Activated naive CD4-positive, alpha-beta T cell treated with anti-CD3 and anti-CD28 coated beads, Interleukin-2, amount 50 U/mL, for 16 hours (primary cell): ENCODE measurements around the gene PPP1R13B.
A peak's percentile ranks its signal among the peaks of the same experiment; 100 is the strongest.

Source experiments
- DNase-seq: peaks from one replicate; pipeline ENCODE4 v3.0.0-alpha.2; 2020

PPP1R13B gene

GRCh38 chr14:103727313-103727980 is 119.9 kb downstream of the PPP1R13B start:
- DNase-seq: no peak

- DNase-seq: no peak
Observed at GRCh38 chr14:103726474-103726873, 120.9 kb downstream of the PPP1R13B start.

GRCh38 chr14:103725739-103726395 is 121.5 kb downstream of the PPP1R13B start:
- DNase-seq: no peak

- DNase-seq: no peak
Observed at GRCh38 chr14:103725001-103725682, 122.2 kb downstream of the PPP1R13B start.

- no peak for DNase-seq
Observed at GRCh38 chr14:103724116-103724515, 123.3 kb downstream of the PPP1R13B start.

- no peak for DNase-seq
Observed at GRCh38 chr14:103723748-103724081, 123.7 kb downstream of the PPP1R13B start.

- DNase-seq: no peak
Observed at GRCh38 chr14:103721334-103722120, 125.8 kb downstream of the PPP1R13B start.

GRCh38 chr14:103719751-103720150 is 127.6 kb downstream of the PPP1R13B start:
- DNase-seq: no peak

GRCh38 chr14:103718572-103718971 is 128.8 kb downstream of the PPP1R13B start:
- DNase-seq: no peak

GRCh38 chr14:103716899-103717411 is 130.4 kb downstream of the PPP1R13B start:
- DNase-seq: no peak

- DNase-seq: no peak
Observed at GRCh38 chr14:103716091-103716801, 131.1 kb downstream of the PPP1R13B start.

GRCh38 chr14:103715052-103716000 is 132.0 kb downstream of the PPP1R13B start, which contains the start of the genes XRCC3 and ZFYVE21:
XRCC3 (minus strand) TSS chr14:103715451; CDS start chr14:103711087, 4,364 bp downstream.
ZFYVE21 (plus strand) TSS chr14:103715810; CDS start chr14:103715842, 32 bp downstream.
- DNase-seq: peak; percentile 100

- DNase-seq: no peak
Observed at GRCh38 chr14:103714063-103714724, 133.2 kb downstream of the PPP1R13B start.

GRCh38 chr14:103713304-103714062 is 133.9 kb downstream of the PPP1R13B start:
- no peak for DNase-seq

GRCh38 chr14:103712633-103713247 is 134.6 kb downstream of the PPP1R13B start:
- DNase-seq: no peak

GRCh38 chr14:103711516-103712431 is 135.6 kb downstream of the PPP1R13B start:
- no peak for DNase-seq

GRCh38 chr14:103710771-103711377 is 136.5 kb downstream of the PPP1R13B start:
- DNase-seq: no peak

- no peak for DNase-seq
Observed at GRCh38 chr14:103709814-103710213, 137.6 kb downstream of the PPP1R13B start.
